HAP-1 (cell line): ENCODE measurements around the gene SBSN.

Experiments
- DNase-seq, 2 experiments: peaks; one replicate each; pipeline ENCODE4 v3.0.0-alpha.2; 2016 to 2020; ENCODE audit warnings: low spot score in 2 of 2
- H3K27me3 ChIP-seq: fragments of 250-450 bp; sonication (Bioruptor Pico); 2 replicates; pipeline ENCODE4 v1.5.1; 2020; ENCODE audit warnings: low read depth, mild to moderate bottlenecking, moderate library complexity
- H3K36me3 ChIP-seq: fragments of 250-450 bp; sonication (Bioruptor Pico); replicated peaks from 2 replicates; pipeline ENCODE4 v1.5.1; 2020; ENCODE audit warnings: mild to moderate bottlenecking
- H3K4me1 ChIP-seq: fragments of 250-450 bp; sonication (Bioruptor Pico); 2 replicates; pipeline ENCODE4 v1.5.1; 2020; ENCODE audit warnings: mild to moderate bottlenecking
- H3K4me3 ChIP-seq: fragments of 250-450 bp; sonication (Bioruptor Pico); 2 replicates; pipeline ENCODE4 v1.5.1; 2020; ENCODE audit warnings: mild to moderate bottlenecking, moderate library complexity
- H3K9me3 ChIP-seq: fragments of 250-450 bp; sonication (Bioruptor Pico); 2 replicates; pipeline ENCODE4 v1.5.1; 2020; ENCODE audit warnings: mild to moderate bottlenecking, moderate library complexity
- in situ Hi-C: fragments of 300-500 bp; cut with MboI; formaldehyde crosslinking; loops from 3 replicates; pipeline ENCODE4 v1.14.3; 2020; ENCODE audit warnings: low sequenced_read_pairs, inconsistent platforms, mixed read lengths

The SBSN gene

GRCh38 chr19:35533201-35533821, 5.2 kb upstream of the SBSN start, which contains the start of gene GAPDHS:
TSS of gene GAPDHS (plus strand) at chr19:35533456. CDS start at chr19:35533528, 72 bp downstream.
- no peaks in the 10 kb centered on the region for H3K36me3 ChIP-seq
- H3K4me3 ChIP-seq = no peak within 1 kb of the TSS
- in situ Hi-C loops = no loop called here
- DNase-seq = no peak
- no peaks in the 10 kb centered on the region for H3K9me3 ChIP-seq
- peaks cover 14% of the 10 kb centered on the region for H3K27me3 ChIP-seq
- H3K4me1 ChIP-seq = no peaks in the 10 kb centered on the region

- DNase-seq = no peak
- Histone ChIP-seq H3K27me3 (peaks cover 17% of the 10 kb centered on the region), H3K36me3 (no peaks in the 10 kb centered on the region), H3K4me1 (no peaks in the 10 kb centered on the region), H3K4me3 (no peak overlapping the region), H3K9me3 (no peaks in the 10 kb centered on the region)
- in situ Hi-C loops = no loop called here
These were observed 3.2 kb upstream of the SBSN start for GRCh38 chr19:35531291-35531690.

- DNase-seq = no peak
- no peaks in the 10 kb centered on the region for H3K36me3 ChIP-seq
- no peaks in the 10 kb centered on the region for H3K4me1 ChIP-seq
- no peaks in the 10 kb centered on the region for H3K9me3 ChIP-seq
- peaks cover 20% of the 10 kb centered on the region for H3K27me3 ChIP-seq
- no peak overlapping the region for H3K4me3 ChIP-seq
- in situ Hi-C loops = no loop called here
These were observed 1.4 kb upstream of the SBSN start for GRCh38 chr19:35529241-35530218.

- Histone ChIP-seq H3K4me1 (peaks cover 7% of the 10 kb centered on the region), H3K27me3 (peaks cover 20% of the 10 kb centered on the region), H3K4me3 (no peak overlapping the region), H3K36me3 (no peaks in the 10 kb centered on the region), H3K9me3 (no peaks in the 10 kb centered on the region)
- in situ Hi-C loops = no loop called here
- DNase-seq = no peak
These were observed 2.2 kb downstream of the SBSN start for GRCh38 chr19:35525873-35526272.

- H3K4me3 ChIP-seq = no peak overlapping the region
- peaks cover 8% of the 10 kb centered on the region for H3K4me1 ChIP-seq
- in situ Hi-C loops = no loop called here
- H3K27me3 ChIP-seq = peaks cover 15% of the 10 kb centered on the region
- no peak for DNase-seq
- H3K36me3 ChIP-seq = no peaks in the 10 kb centered on the region
- no peaks in the 10 kb centered on the region for H3K9me3 ChIP-seq
These were observed 3.8 kb downstream of the SBSN start for GRCh38 chr19:35524181-35524837.

- peaks cover 3% of the 10 kb centered on the region; the same call in 1 of the 2 replicates for H3K27me3 ChIP-seq
- in situ Hi-C loops = no loop called here
- no peak for DNase-seq
- peaks cover 8% of the 10 kb centered on the region for H3K4me1 ChIP-seq
- no peaks in the 10 kb centered on the region for H3K9me3 ChIP-seq
- H3K4me3 ChIP-seq = no peak overlapping the region
- H3K36me3 ChIP-seq = no peaks in the 10 kb centered on the region
These were observed 5.3 kb downstream of the SBSN start for GRCh38 chr19:35522745-35523327.

- no peak overlapping the region for H3K4me3 ChIP-seq
- H3K27me3 ChIP-seq = peaks cover 3% of the 10 kb centered on the region; the same call in 1 of the 2 replicates
- H3K4me1 ChIP-seq = peaks cover 8% of the 10 kb centered on the region
- H3K9me3 ChIP-seq = no peaks in the 10 kb centered on the region
- in situ Hi-C loops = no loop called here
- no peaks in the 10 kb centered on the region for H3K36me3 ChIP-seq
- peak; percentile 67 to 80 for DNase-seq
These were observed 6.9 kb downstream of the SBSN start for GRCh38 chr19:35521124-35521743.

- Histone ChIP-seq H3K9me3 (no peaks in the 10 kb centered on the region), H3K4me1 (peaks cover 8% of the 10 kb centered on the region), H3K27me3 (no peaks in the 10 kb centered on the region), H3K36me3 (no peaks in the 10 kb centered on the region), H3K4me3 (no peak overlapping the region)
- no peak for DNase-seq
- in situ Hi-C loops = no loop called here
These were observed 8.8 kb downstream of the SBSN start for GRCh38 chr19:35519291-35519690.

GRCh38 chr19:35518313-35518712, 9.8 kb downstream of the SBSN start:
- Histone ChIP-seq H3K36me3 (no peaks in the 10 kb centered on the region), H3K27me3 (no peaks in the 10 kb centered on the region), H3K4me1 (peaks cover 8% of the 10 kb centered on the region), H3K4me3 (no peak overlapping the region), H3K9me3 (no peaks in the 10 kb centered on the region)
- in situ Hi-C loops = no loop called here
- DNase-seq = no peak

- in situ Hi-C loops = no loop called here
- H3K4me3 ChIP-seq = no peak overlapping the region
- H3K27me3 ChIP-seq = no peaks in the 10 kb centered on the region
- DNase-seq = no peak
- no peaks in the 10 kb centered on the region for H3K36me3 ChIP-seq
- H3K9me3 ChIP-seq = no peaks in the 10 kb centered on the region
- H3K4me1 ChIP-seq = peaks cover 8% of the 10 kb centered on the region
These were observed 10.8 kb downstream of the SBSN start for GRCh38 chr19:35517342-35517741.

- in situ Hi-C loops = no loop called here
- no peaks in the 10 kb centered on the region for H3K36me3 ChIP-seq
- H3K4me3 ChIP-seq = no peak overlapping the region
- no peak for DNase-seq
- H3K27me3 ChIP-seq = no peaks in the 10 kb centered on the region
- peaks cover 3% of the 10 kb centered on the region for H3K4me1 ChIP-seq
- H3K9me3 ChIP-seq = no peaks in the 10 kb centered on the region
These were observed 11.8 kb downstream of the SBSN start for GRCh38 chr19:35516310-35516709.

- no peaks in the 10 kb centered on the region for H3K9me3 ChIP-seq
- H3K27me3 ChIP-seq = no peaks in the 10 kb centered on the region
- no peaks in the 10 kb centered on the region for H3K4me1 ChIP-seq
- H3K4me3 ChIP-seq = no peak overlapping the region
- H3K36me3 ChIP-seq = no peaks in the 10 kb centered on the region
- DNase-seq = no peak
- in situ Hi-C loops = no loop called here
These were observed 13.8 kb downstream of the SBSN start for GRCh38 chr19:35514282-35514809.
